Adrenal gland (tissue), 12 donors: ENCODE measurements around the gene IL11. TPM values are rescaled to one million over a fixed set of nuclear protein-coding genes. Genes with fewer than 3 reads are reported as not detected.

ENCODE experiments used
- DNase-seq, 7 donors: peaks; one replicate each; pipeline ENCODE4 v3.0.0-alpha.2; 2019 to 2020
- H3K27ac ChIP-seq, 5 donors: fragments of 200-600 bp; sonication (generic) in 4 of 5; 1 replicate in 3 of 5; 2 replicates in 2 of 5; pipeline versions ENCODE4 v1.5.1 to v1.8.0; 2016 to 2020; ENCODE audit warnings: mild to moderate bottlenecking in 1 of 5
- H3K27me3 ChIP-seq: fragments of 200-600 bp; 2 replicates; pipeline ENCODE4 v1.8.0; 2021
- H3K36me3 ChIP-seq, 2 donors: fragments of 200-600 bp; replicated peaks in 1 of 2; 1 replicate in 1 of 2; 2 replicates in 1 of 2; pipeline versions ENCODE4 v1.5.1 to v1.8.0; 2018 to 2022
- H3K4me1 ChIP-seq, 2 donors: fragments of 200-600 bp; replicated peaks in 1 of 2; 1 replicate in 1 of 2; 2 replicates in 1 of 2; pipeline versions ENCODE4 v1.5.1 to v1.8.0; 2018 to 2021
- H3K4me3 ChIP-seq, 4 donors: fragments of 200-600 bp; sonication (generic) in 3 of 4; one replicate each; pipeline ENCODE4 v1.5.1; 2016 to 2018
- H3K9me3 ChIP-seq, 3 donors: fragments of 200-600 bp; sonication (generic) in 1 of 3; replicated peaks in 1 of 3; 1 replicate in 2 of 3; 2 replicates in 1 of 3; pipeline versions ENCODE4 v1.5.1 to v1.8.0; 2016 to 2021
- POLR2A ChIP-seq, 2 donors: fragments of 450-650 bp; IDR thresholded peaks; one replicate each; pipeline ENCODE4 v1.6.1; 2017; ENCODE audit warnings: antibody characterized with exemption in 2 of 2, mild to moderate bottlenecking in 2 of 2, moderate library complexity in 1 of 2
- WGBS, 4 donors: extraction: QIAGEN DNeasy Blood & Tissue Kit in 2 of 4; methylation state at CpG; one replicate each; pipeline versions ENCODE4 v1.1.5 to v1.1.7; 2013 to 2017; 5-methylcytosine and 5-hydroxymethylcytosine counted together
- intact Hi-C, 2 donors: fragments of 100-400 bp; cut with DNase I; formaldehyde crosslinking; loops; one replicate each; pipeline versions ENCODE4 v1.14.1 to v1.15.0; 2022 to 2023
- polyA plus RNA-seq, 3 donors: library from polyadenylated mRNA; stranded (reverse); fragments of 200-250 nt in 2 of 3; fragments of 350-450 nt in 1 of 3; fragmentation: Illumina TruSeq in 1 of 3; extraction: RNeasy Lipid Tissue Mini Kit (QIAGEN cat#74804) in 1 of 3; gene quantifications; one replicate each; pipeline ENCODE4 v1.2.3, GENCODE V29; 2013 to 2014
- total RNA-seq, 9 donors: library from RNA; depleted of rRNA in 4 of 9; stranded (reverse); fragments of >200 nt in 4 of 9; fragments of 120-200 nt in 1 of 9; fragmentation: NEBNext Ultra II Directional in 1 of 9; extraction: Animal tissue kit (Norgen Biotek cat#: 25700) in 1 of 9; gene quantifications; one replicate each; pipeline versions ENCODE4 v1.1.0 to v1.2.4, GENCODE V29; 2013 to 2023
- TF ChIP-seq, protein P1 (sequence below), 6 experiments: fragments of 450-650 bp in 4 of 6; fragments of 200-600 bp in 2 of 6; sonication (generic) in 1 of 6; IDR thresholded peaks; 1 replicate in 5 of 6; 2 replicates in 1 of 6; pipeline versions ENCODE4 v1.5.1 to v1.8.0; 2016 to 2021; ENCODE audit warnings: antibody characterized with exemption in 6 of 6, mild to moderate bottlenecking in 2 of 6, moderate library complexity in 1 of 6
- donor health status: healthy with polysubstance abuse.
- donor health status: Bipolar disorder and iron deficiency.
- donor health status: DM: yes; HTN: yes; CAD: no.
- donor health status: DM: no; HTN: no; CAD: no.
- donor health status: DM: no; HTN: no; CAD: no.
- donor health status: DM: yes; HTN: yes; CAD: no.

Gene IL11
- total and polyA plus RNA-seq, 12 donors, result 0.17 to 1.1 (median 0.26) TPM; not detected in 8

DNA sequence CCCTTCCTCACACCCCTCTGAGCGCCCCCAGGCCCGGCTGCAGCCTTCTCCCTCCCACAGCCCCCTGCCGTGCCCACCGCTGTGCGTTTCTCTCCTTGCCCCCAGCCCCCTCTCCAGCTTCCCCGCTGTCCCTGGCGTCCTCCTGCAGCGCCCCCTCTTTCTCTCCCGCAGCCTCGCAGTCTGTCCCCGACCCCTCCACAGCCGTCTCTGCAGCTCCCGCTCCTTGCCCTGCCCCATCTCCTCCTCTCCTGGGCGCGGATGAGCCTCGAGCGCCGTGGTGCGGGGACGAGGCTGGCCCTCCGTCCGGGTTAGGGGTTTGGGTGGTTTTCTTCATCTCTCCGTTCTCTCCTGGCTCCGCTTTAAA is 29.5 kb downstream of the IL11 start:
- peak overlapping the region; percentile 54 to 83 (median 68) for H3K4me3 ChIP-seq
- DNase-seq, result peak in 2 of 7 donors; percentile 15 to 36
- no peak for TF ChIP-seq POLR2A (IDR thresholded peaks at IDR 0.05)
- TF ChIP-seq, protein P1, sequence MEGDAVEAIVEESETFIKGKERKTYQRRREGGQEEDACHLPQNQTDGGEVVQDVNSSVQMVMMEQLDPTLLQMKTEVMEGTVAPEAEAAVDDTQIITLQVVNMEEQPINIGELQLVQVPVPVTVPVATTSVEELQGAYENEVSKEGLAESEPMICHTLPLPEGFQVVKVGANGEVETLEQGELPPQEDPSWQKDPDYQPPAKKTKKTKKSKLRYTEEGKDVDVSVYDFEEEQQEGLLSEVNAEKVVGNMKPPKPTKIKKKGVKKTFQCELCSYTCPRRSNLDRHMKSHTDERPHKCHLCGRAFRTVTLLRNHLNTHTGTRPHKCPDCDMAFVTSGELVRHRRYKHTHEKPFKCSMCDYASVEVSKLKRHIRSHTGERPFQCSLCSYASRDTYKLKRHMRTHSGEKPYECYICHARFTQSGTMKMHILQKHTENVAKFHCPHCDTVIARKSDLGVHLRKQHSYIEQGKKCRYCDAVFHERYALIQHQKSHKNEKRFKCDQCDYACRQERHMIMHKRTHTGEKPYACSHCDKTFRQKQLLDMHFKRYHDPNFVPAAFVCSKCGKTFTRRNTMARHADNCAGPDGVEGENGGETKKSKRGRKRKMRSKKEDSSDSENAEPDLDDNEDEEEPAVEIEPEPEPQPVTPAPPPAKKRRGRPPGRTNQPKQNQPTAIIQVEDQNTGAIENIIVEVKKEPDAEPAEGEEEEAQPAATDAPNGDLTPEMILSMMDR (IDR thresholded peaks at IDR 0.05), result no peak
- peaks cover 14 to 15% of the 10 kb centered on the region in 2 donors for H3K4me1 ChIP-seq
- H3K36me3 ChIP-seq, result peaks cover 0 to 21% of the 10 kb centered on the region in 2 donors
- no peak overlapping the region for H3K27ac ChIP-seq
- H3K9me3 ChIP-seq, result no peaks in the 10 kb centered on the region
- 1 to 4% (median 2%) methylated on average over 12 to 24 of the region's 24 CpGs for WGBS, 4 donors
- intact Hi-C loops, result no loop called here
- H3K27me3 ChIP-seq, result no peaks in the 10 kb centered on the region

GRCh38 chr19:55339889-55340783 is 30.1 kb downstream of the IL11 start:
- 5 to 9% (median 5%) methylated on average over 15 to 41 of the region's 44 CpGs for WGBS, 4 donors
- peak overlapping the region in 4 of 5 donors; percentile 65 to 92 (median 73) for H3K27ac ChIP-seq
- no peaks in the 10 kb centered on the region for H3K9me3 ChIP-seq
- no peaks in the 10 kb centered on the region for H3K27me3 ChIP-seq
- TF ChIP-seq POLR2A (IDR thresholded peaks at IDR 0.05), result peak in 1 of 2 donors; percentile 89
- TF ChIP-seq, protein P1 (IDR thresholded peaks at IDR 0.05), result no peak
- DNase-seq, result peak in 5 of 7 donors; percentile 34 to 63 (median 53)
- intact Hi-C loops, result no loop called here
- peaks cover 14 to 15% of the 10 kb centered on the region in 2 donors for H3K4me1 ChIP-seq
- peak overlapping the region; percentile 54 to 83 (median 68) for H3K4me3 ChIP-seq
- peaks cover 0 to 21% of the 10 kb centered on the region in 2 donors for H3K36me3 ChIP-seq

- TF ChIP-seq POLR2A (IDR thresholded peaks at IDR 0.05), result peak in 1 of 2 donors; percentile 96
- TF ChIP-seq, protein P1 (IDR thresholded peaks at IDR 0.05), result peak in 5 of 6 experiments; percentile 37 to 66 (median 53)
- intact Hi-C loops, result no loop called here
Measured at GRCh38 chr19:55339105-55339888, 31.0 kb downstream of the IL11 start, which contains the start of gene KMT5C. KMT5C (plus strand) TSS chr19:55339876; CDS start chr19:55341937, 2,061 bp downstream.

DNA sequence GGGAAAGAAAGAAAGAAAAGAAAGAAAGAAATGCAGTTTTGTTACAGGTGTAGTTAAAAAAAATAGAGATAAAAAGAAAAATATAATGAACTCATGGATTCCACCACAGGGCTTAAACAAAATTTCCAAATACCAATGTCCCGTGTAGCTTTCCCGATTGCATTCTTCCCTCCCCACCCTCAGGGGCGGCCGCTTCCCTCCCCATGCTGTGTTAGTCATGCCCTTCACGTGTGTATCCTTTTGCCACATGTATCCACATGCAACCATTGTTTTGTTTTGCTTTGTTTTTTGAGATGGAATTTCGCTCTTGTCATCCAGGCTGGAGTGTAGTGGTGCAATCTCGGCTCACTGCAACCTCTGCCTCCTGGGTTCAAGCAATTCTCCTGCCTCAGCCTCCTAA is 34.2 kb downstream of the IL11 start:
- Histone ChIP-seq H3K4me3 (no peak overlapping the region), H3K27ac (no peak overlapping the region), H3K9me3 (no peaks in the 10 kb centered on the region), H3K36me3 (no peaks in the 10 kb centered on the region), H3K4me1 (peaks cover 8 to 11% of the 10 kb centered on the region in 2 donors), H3K27me3 (peaks cover 3% of the 10 kb centered on the region)
- intact Hi-C loops, result no loop called here
- no peak for DNase-seq
- WGBS, 4 donors, result 71 to 83% (median 76%) methylated on average over 7 of the region's 7 CpGs
- TF ChIP-seq POLR2A (IDR thresholded peaks at IDR 0.05), result no peak
- TF ChIP-seq, protein P1 (IDR thresholded peaks at IDR 0.05), result no peak

More at GRCh38 chr19:55339105-55339888, 31.0 kb downstream of the IL11 start, which contains the start of gene KMT5C:
- 0 to 1% (median 0%) methylated on average over 24 to 63 of the region's 63 CpGs for WGBS, 4 donors
- Histone ChIP-seq H3K9me3 (no peaks in the 10 kb centered on the region), H3K27ac (peak within 1 kb of the TSS; percentile 44 to 97 (median 74)), H3K27me3 (no peaks in the 10 kb centered on the region), H3K4me1 (peaks cover 14 to 15% of the 10 kb centered on the region in 2 donors), H3K4me3 (peak within 1 kb of the TSS; percentile 54 to 83 (median 68)), H3K36me3 (peaks cover 0 to 21% of the 10 kb centered on the region in 2 donors)
- peak; percentile 100 for DNase-seq
